ENCODE data around the gene PRDM1.

DNA sequence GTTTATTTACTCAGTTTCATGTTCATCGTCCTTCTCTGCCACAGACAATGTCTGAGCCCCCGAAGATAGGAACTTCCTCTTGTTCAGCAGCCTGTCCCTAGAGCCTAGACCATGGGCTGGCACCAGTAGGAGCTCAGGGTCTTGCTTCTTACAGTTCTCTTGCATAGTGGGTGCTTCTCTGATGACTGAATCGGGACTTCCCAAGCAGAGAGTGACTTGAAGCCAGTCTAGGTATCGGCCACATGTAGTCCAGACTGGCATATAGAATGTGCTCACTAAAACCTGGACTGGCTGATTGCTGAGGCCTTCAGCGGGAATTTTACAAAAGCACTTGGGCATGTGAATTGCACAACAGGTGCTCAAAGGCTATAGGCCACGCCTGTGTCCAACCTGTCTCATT is 52.0 kb downstream of the PRDM1 start:
- no peak for TF ChIP-seq NFE2L2 (IDR thresholded peaks at IDR 0.05; ENCODE audit: low read length)
- TF ChIP-seq, protein P1, sequence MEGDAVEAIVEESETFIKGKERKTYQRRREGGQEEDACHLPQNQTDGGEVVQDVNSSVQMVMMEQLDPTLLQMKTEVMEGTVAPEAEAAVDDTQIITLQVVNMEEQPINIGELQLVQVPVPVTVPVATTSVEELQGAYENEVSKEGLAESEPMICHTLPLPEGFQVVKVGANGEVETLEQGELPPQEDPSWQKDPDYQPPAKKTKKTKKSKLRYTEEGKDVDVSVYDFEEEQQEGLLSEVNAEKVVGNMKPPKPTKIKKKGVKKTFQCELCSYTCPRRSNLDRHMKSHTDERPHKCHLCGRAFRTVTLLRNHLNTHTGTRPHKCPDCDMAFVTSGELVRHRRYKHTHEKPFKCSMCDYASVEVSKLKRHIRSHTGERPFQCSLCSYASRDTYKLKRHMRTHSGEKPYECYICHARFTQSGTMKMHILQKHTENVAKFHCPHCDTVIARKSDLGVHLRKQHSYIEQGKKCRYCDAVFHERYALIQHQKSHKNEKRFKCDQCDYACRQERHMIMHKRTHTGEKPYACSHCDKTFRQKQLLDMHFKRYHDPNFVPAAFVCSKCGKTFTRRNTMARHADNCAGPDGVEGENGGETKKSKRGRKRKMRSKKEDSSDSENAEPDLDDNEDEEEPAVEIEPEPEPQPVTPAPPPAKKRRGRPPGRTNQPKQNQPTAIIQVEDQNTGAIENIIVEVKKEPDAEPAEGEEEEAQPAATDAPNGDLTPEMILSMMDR (CRISPR knock-in tag; IDR thresholded peaks at IDR 0.05), result no peak
- TF ChIP-seq TCF7L2 (IDR thresholded peaks at IDR 0.05; ENCODE audit: low read depth, low read length), result no peak
- no peak for TF ChIP-seq CHCHD3 (CRISPR knock-in tag; IDR thresholded peaks at IDR 0.05)
- TF ChIP-seq PCBP1 (IDR thresholded peaks at IDR 0.05; ENCODE audit: borderline replicate concordance, low read depth, low read length), result no peak
- TF ChIP-seq SETDB1 (CRISPR knock-in tag; IDR thresholded peaks at IDR 0.05; ENCODE audit: borderline replicate concordance), result no peak
- TF ChIP-seq PHF5A (CRISPR knock-in tag; IDR thresholded peaks at IDR 0.05; ENCODE audit: low read depth, unreplicated experiment), result no peak
- no peak for TF ChIP-seq MTF1 (CRISPR knock-in tag; IDR thresholded peaks at IDR 0.05)
- TF ChIP-seq JDP2 (CRISPR knock-in tag; IDR thresholded peaks at IDR 0.05; ENCODE audit: borderline replicate concordance), result no peak
- no peak for TF ChIP-seq ZNF598 (CRISPR knock-in tag; IDR thresholded peaks at IDR 0.05; ENCODE audit: borderline replicate concordance)
- no peak for TF ChIP-seq RFX5 (IDR thresholded peaks at IDR 0.05; ENCODE audit: low read depth, low read length)
- TF ChIP-seq ZNF274 (CRISPR knock-in tag; IDR thresholded peaks at IDR 0.05), result no peak
- no peak for TF ChIP-seq ZFP36 (IDR thresholded peaks at IDR 0.05; ENCODE audit: borderline replicate concordance, low read depth, low read length, partially characterized antibody)
- TF ChIP-seq ELF4 (CRISPR knock-in tag; IDR thresholded peaks at IDR 0.05; ENCODE audit: borderline replicate concordance), result no peak
